BLaER1 treated with 17β-estradiol and CSF1 and Interleukin-3, amounts not matched to agents 10 nM and 100 nM (cell line): ENCODE results near the gene SMYD4.
"Not testable (repeated sequence)": the region's sequence is repeated elsewhere in the genome, so short reads cannot be mapped to it uniquely, and the experiment has no call there.

Experiments used
- H3K27ac ChIP-seq, 11 experiments: shearing (Covaris generic); formaldehyde crosslinking; 2 replicates each; pipeline ENCODE4 v1.8.1; 2022
- H3K27me3 ChIP-seq, 11 experiments: shearing (Covaris generic); formaldehyde crosslinking; 2 replicates each; pipeline ENCODE4 v1.8.1; 2022
- H3K36me3 ChIP-seq, 11 experiments: shearing (Covaris generic); formaldehyde crosslinking; 2 replicates each; pipeline ENCODE4 v1.8.1; 2022
- H3K4me1 ChIP-seq, 10 experiments: shearing (Covaris generic); formaldehyde crosslinking; 2 replicates each; pipeline ENCODE4 v1.8.1; 2022
- H3K4me2 ChIP-seq, 11 experiments: shearing (Covaris generic); formaldehyde crosslinking; 2 replicates each; pipeline ENCODE4 v1.8.1; 2022
- H3K4me3 ChIP-seq, 10 experiments: shearing (Covaris generic); formaldehyde crosslinking; 2 replicates each; pipeline ENCODE4 v1.8.1; 2022
- H3K9ac ChIP-seq, 11 experiments: shearing (Covaris generic); formaldehyde crosslinking; 2 replicates each; pipeline ENCODE4 v1.8.1; 2022
- H3K9me3 ChIP-seq, 11 experiments: shearing (Covaris generic); formaldehyde crosslinking; replicated peaks in 1 of 11; 2 replicates each; pipeline ENCODE4 v1.8.1; 2022
- H4K20me1 ChIP-seq, 11 experiments: shearing (Covaris generic); formaldehyde crosslinking; 2 replicates each; pipeline ENCODE4 v1.8.1; 2022
- Cebpa-rat ChIP-seq, 11 experiments: shearing (Covaris generic); IDR thresholded peaks; 2 replicates each; pipeline ENCODE4 v1.8.1; 2022

Gene SMYD4

GRCh38 chr17:1773696-1774181 lies 56.0 kb downstream of the SMYD4 start:
- Histone ChIP-seq H3K27ac (peak overlapping the region in 6 of 11 experiments; percentile 26 to 50 (median 32); a peak in 11 of 22 replicates), H3K4me2 (peak overlapping the region in 8 of 11 experiments; percentile 3 to 93 (median 58); a peak in 10 of 22 replicates), H3K36me3 (peaks cover 33 to 59% (median 36%) of the 10 kb centered on the region in 11 experiments), H3K9me3 (0 out of 22 replicates have a peak, but pooled peaks cover 0 to 5% (median 0%) of the 10 kb centered on the region in 11 experiments), H3K4me3 (no peak overlapping the region), H3K27me3 (no peaks in the 10 kb centered on the region), H4K20me1 (no peaks in the 10 kb centered on the region), H3K4me1 (peaks cover 55 to 75% (median 64%) of the 10 kb centered on the region in 10 experiments), H3K9ac (no peak overlapping the region)
- TF ChIP-seq Cebpa-rat (IDR thresholded peaks at IDR 0.05): no peak

GRCh38 chr17:1773000-1773695 lies 56.6 kb downstream of the SMYD4 start:
- not testable (repeated sequence) for H3K9me3 ChIP-seq, H3K4me3 ChIP-seq

GRCh38 chr17:1769822-1770477 lies 59.8 kb downstream of the SMYD4 start:
- H3K4me2 ChIP-seq: peak overlapping the region; percentile 71 to 95 (median 90)

More at GRCh38 chr17:1773000-1773695, 56.6 kb downstream of the SMYD4 start:
- not testable (repeated sequence) for H3K27me3 ChIP-seq, H3K9ac ChIP-seq, H4K20me1 ChIP-seq
- Histone ChIP-seq H3K4me2 (peak overlapping the region in 7 of 11 experiments; percentile 1 to 93 (median 24); a peak in 7 of 22 replicates), H3K4me1 (peaks cover 60 to 80% (median 69%) of the 10 kb centered on the region in 10 experiments), H3K27ac (peak overlapping the region in 6 of 11 experiments; percentile 12 to 50 (median 22); a peak in 5 of 22 replicates), H3K36me3 (peaks cover 27 to 53% (median 30%) of the 10 kb centered on the region in 11 experiments)

GRCh38 chr17:1767358-1767757 lies 62.3 kb downstream of the SMYD4 start:
- Histone ChIP-seq H4K20me1 (no peaks in the 10 kb centered on the region), H3K27ac (peak overlapping the region in 7 of 11 experiments; percentile 14 to 50 (median 32); a peak in 7 of 22 replicates), H3K4me1 (peaks cover 79 to 98% (median 93%) of the 10 kb centered on the region in 10 experiments), H3K4me2 (no peak overlapping the region), H3K36me3 (no peaks in the 10 kb centered on the region), H3K4me3 (no peak overlapping the region), H3K9ac (no peak overlapping the region), H3K9me3 (no peaks in the 10 kb centered on the region), H3K27me3 (no peaks in the 10 kb centered on the region)
- TF ChIP-seq Cebpa-rat (IDR thresholded peaks at IDR 0.05): no peak

More at GRCh38 chr17:1769822-1770477, 59.8 kb downstream of the SMYD4 start:
- Histone ChIP-seq H4K20me1 (no peaks in the 10 kb centered on the region), H3K9ac (peak overlapping the region; percentile 58 to 78 (median 72)), H3K9me3 (no peaks in the 10 kb centered on the region), H3K27me3 (no peaks in the 10 kb centered on the region), H3K36me3 (peaks cover 0 to 21% (median 0%) of the 10 kb centered on the region in 11 experiments; a peak in 5 of 22 replicates), H3K4me3 (peak overlapping the region in 9 of 10 experiments; percentile 28 to 50 (median 40); a peak in 16 of 20 replicates), H3K4me1 (peaks cover 69 to 98% (median 85%) of the 10 kb centered on the region in 10 experiments), H3K27ac (peak overlapping the region; percentile 63 to 86 (median 78); a peak in 21 of 22 replicates)
- no peak for TF ChIP-seq Cebpa-rat (IDR thresholded peaks at IDR 0.05)

GRCh38 chr17:1766382-1767135 lies 63.1 kb downstream of the SMYD4 start:
- Histone ChIP-seq H3K4me1 (peaks cover 79 to 98% (median 94%) of the 10 kb centered on the region in 10 experiments), H3K27ac (peak overlapping the region in 9 of 11 experiments; percentile 32 to 78 (median 51); a peak in 16 of 22 replicates), H4K20me1 (no peaks in the 10 kb centered on the region), H3K9ac (peak overlapping the region in 7 of 11 experiments; percentile 4 to 55 (median 31); a peak in 7 of 22 replicates), H3K27me3 (no peaks in the 10 kb centered on the region), H3K36me3 (no peaks in the 10 kb centered on the region), H3K9me3 (no peaks in the 10 kb centered on the region), H3K4me2 (peak overlapping the region in 6 of 11 experiments; percentile 20 to 94 (median 27); a peak in 9 of 22 replicates), H3K4me3 (no peak overlapping the region)
- no peak for TF ChIP-seq Cebpa-rat (IDR thresholded peaks at IDR 0.05)

GRCh38 chr17:1765576-1765975 lies 64.1 kb downstream of the SMYD4 start:
- peak overlapping the region in 7 of 11 experiments; percentile 1 to 85 (median 75); a peak in 8 of 22 replicates for H3K27ac ChIP-seq
- H3K4me3 ChIP-seq: no peak overlapping the region
- no peaks in the 10 kb centered on the region for H3K27me3 ChIP-seq
- H3K36me3 ChIP-seq: no peaks in the 10 kb centered on the region
- H3K4me2 ChIP-seq: peak overlapping the region in 9 of 11 experiments; percentile 2 to 94 (median 69); a peak in 8 of 22 replicates
- H3K9ac ChIP-seq: peak overlapping the region in 2 of 11 experiments; percentile 31 to 41; a peak in 2 of 22 replicates
- no peaks in the 10 kb centered on the region for H3K9me3 ChIP-seq
- no peak for TF ChIP-seq Cebpa-rat (IDR thresholded peaks at IDR 0.05)
- peaks cover 72 to 95% (median 89%) of the 10 kb centered on the region in 10 experiments for H3K4me1 ChIP-seq
- no peaks in the 10 kb centered on the region for H4K20me1 ChIP-seq

- peak overlapping the region; percentile 65 to 94 (median 81) for H3K4me2 ChIP-seq
Measured at GRCh38 chr17:1764705-1765104, 65.0 kb downstream of the SMYD4 start.

GRCh38 chr17:1764284-1764683 lies 65.4 kb downstream of the SMYD4 start:
- no peak for TF ChIP-seq Cebpa-rat (IDR thresholded peaks at IDR 0.05)
- Histone ChIP-seq H3K27ac (peak overlapping the region; percentile 64 to 85 (median 77); a peak in 21 of 22 replicates), H3K4me1 (peaks cover 59 to 86% (median 77%) of the 10 kb centered on the region in 10 experiments), H3K36me3 (no peaks in the 10 kb centered on the region), H3K4me3 (no peak overlapping the region), H4K20me1 (no peaks in the 10 kb centered on the region), H3K27me3 (no peaks in the 10 kb centered on the region), H3K9me3 (no peaks in the 10 kb centered on the region), H3K9ac (peak overlapping the region; percentile 26 to 69 (median 61); a peak in 20 of 22 replicates), H3K4me2 (peak overlapping the region; percentile 65 to 94 (median 81))

More at GRCh38 chr17:1764705-1765104, 65.0 kb downstream of the SMYD4 start:
- Histone ChIP-seq H3K4me1 (peaks cover 64 to 87% (median 80%) of the 10 kb centered on the region in 10 experiments), H3K27ac (peak overlapping the region; percentile 64 to 85 (median 77); a peak in 21 of 22 replicates), H3K9ac (peak overlapping the region in 10 of 11 experiments; percentile 1 to 69 (median 62); a peak in 16 of 22 replicates)
- not testable (repeated sequence) for H3K36me3 ChIP-seq, H3K9me3 ChIP-seq, H3K4me3 ChIP-seq, H4K20me1 ChIP-seq, H3K27me3 ChIP-seq
